ENCODE measurements around the gene CLDN19.

Gene CLDN19

GRCh38 chr1:42739753-42740700 is at the start of gene CLDN19:
TSS of gene CLDN19 (minus strand) at chr1:42740236. CDS start at chr1:42740063, 173 bp downstream.
- no peak for DNase-seq

- DNase-seq = no peak
These were observed 48.0 kb upstream of the CLDN19 start for GRCh38 chr1:42788021-42788420.

GRCh38 chr1:42786097-42786496 is 46.1 kb upstream of the CLDN19 start:
- no peak for DNase-seq

GRCh38 chr1:42784946-42785693 is 45.1 kb upstream of the CLDN19 start, which contains the start of gene TMEM269:
TSS of gene TMEM269 (plus strand) at chr1:42784991. CDS start at chr1:42789894, 4,903 bp downstream.
- DNase-seq = peak; percentile 39

- no peak for DNase-seq
These were observed 44.5 kb upstream of the CLDN19 start for GRCh38 chr1:42784547-42784945.

- no peak for DNase-seq
These were observed 43.1 kb upstream of the CLDN19 start for GRCh38 chr1:42783092-42783491.

- DNase-seq = no peak
These were observed 40.1 kb upstream of the CLDN19 start for GRCh38 chr1:42780176-42780575.

- DNase-seq = peak; percentile 28
These were observed 39.7 kb upstream of the CLDN19 start for GRCh38 chr1:42779725-42780124.

GRCh38 chr1:42777852-42778251 is 37.8 kb upstream of the CLDN19 start:
- peak; percentile 48 for DNase-seq

GRCh38 chr1:42776502-42776901 is 36.5 kb upstream of the CLDN19 start:
- no peak for DNase-seq

- no peak for DNase-seq
These were observed 35.0 kb upstream of the CLDN19 start for GRCh38 chr1:42774928-42775526.

- peak; percentile 14 for DNase-seq
These were observed 33.4 kb upstream of the CLDN19 start for GRCh38 chr1:42773420-42773819.

- DNase-seq = no peak
These were observed 29.8 kb upstream of the CLDN19 start for GRCh38 chr1:42769811-42770210.

- no peak for DNase-seq
These were observed 28.1 kb upstream of the CLDN19 start for GRCh38 chr1:42768172-42768571.

- peak; percentile 34 for DNase-seq
These were observed 27.5 kb upstream of the CLDN19 start for GRCh38 chr1:42767510-42768000.

- DNase-seq = peak; percentile 100
These were observed 26.9 kb upstream of the CLDN19 start, which contains the start of the genes C1orf50 and P3H1 for GRCh38 chr1:42766741-42767509. TSS of gene C1orf50 (plus strand) at chr1:42767249. CDS start at chr1:42767312, 63 bp downstream. TSS of gene P3H1 (minus strand) at chr1:42767028. CDS start at chr1:42766971, 57 bp downstream.

GRCh38 chr1:42765832-42766740 is 26.1 kb upstream of the CLDN19 start:
- peak; percentile 43 for DNase-seq

GRCh38 chr1:42765269-42765668 is 25.2 kb upstream of the CLDN19 start:
- no peak for DNase-seq

GRCh38 chr1:42762269-42762668 is 22.2 kb upstream of the CLDN19 start:
- DNase-seq = no peak

GRCh38 chr1:42761567-42761966 is 21.5 kb upstream of the CLDN19 start:
- no peak for DNase-seq

GRCh38 chr1:42759114-42759513 is 19.1 kb upstream of the CLDN19 start:
- DNase-seq = no peak

All from activated CD4-positive, alpha-beta T cell treated with anti-CD3 and anti-CD28 coated beads, Interleukin-2, Interleukin-6, amounts not matched to agents 100 ng/mL and 50 ng/mL, durations not matched to agents 16 hours and 8 hours (primary cell).